H1 (cell line): ENCODE results near the gene GALNT18. TPM values are rescaled to one million over a fixed set of nuclear protein-coding genes. Genes with fewer than 3 reads are reported as not detected.

Experiments used
- CTCF ChIA-PET: fragments of 300-600 bp; sonication (Branson Sonifier 250); formaldehyde crosslinking; loops from one replicate; lab custom pipeline; 2021; ENCODE audit not compliant: partially characterized antibody; lab: Charles Lee
- POLR2A ChIA-PET: fragments of 300-600 bp; sonication (Branson Sonifier 250); formaldehyde crosslinking; loops from one replicate; lab custom pipeline; 2021; ENCODE audit warnings: inconsistent platforms; ENCODE audit not compliant: partially characterized antibody; lab: Charles Lee
- DNase-seq, 2 experiments: peaks; one replicate each; pipeline versions ENCODE4 v3.0.0 to v3.0.0-alpha.2; 2010 to 2022; ENCODE audit warnings: low spot score in 2 of 2, low read depth in 1 of 2, mixed read lengths in 1 of 2
- FAIRE-seq: peaks from 2 replicates; lab custom pipeline; 2011; peaks lifted over from hg19 to GRCh38; lab: Jason Lieb, UNC
- H2AFZ ChIP-seq: 2 replicates; pipeline ENCODE4 v1.8.1; 2012; ENCODE audit warnings: low read length, inconsistent platforms
- H2AK5ac ChIP-seq: 2 replicates; pipeline ENCODE4 v1.6.1; 2013; ENCODE audit warnings: low read depth, low read length
- H2BK120ac ChIP-seq: replicated peaks from 2 replicates; pipeline ENCODE3; 2013; ENCODE audit warnings: low read depth, low read length, inconsistent platforms
- H2BK12ac ChIP-seq: 2 replicates; pipeline ENCODE4 v1.6.1; 2013; ENCODE audit warnings: low read depth, low read length
- H2BK15ac ChIP-seq: 2 replicates; pipeline ENCODE4 v1.6.1; 2013; ENCODE audit warnings: low read length
- H2BK20ac ChIP-seq: 2 replicates; pipeline ENCODE4 v1.6.1; 2013; ENCODE audit warnings: low read length
- H2BK5ac ChIP-seq: 2 replicates; pipeline ENCODE4 v1.6.1; 2013; ENCODE audit warnings: low read depth, low read length
- H3K14ac ChIP-seq: 2 replicates; pipeline ENCODE4 v1.6.1; 2013; ENCODE audit warnings: inconsistent platforms; ENCODE audit not compliant: insufficient read length
- H3K18ac ChIP-seq: 2 replicates; pipeline ENCODE4 v1.6.1; 2013; ENCODE audit warnings: low read length; ENCODE audit errors: extremely low read depth
- H3K23ac ChIP-seq: 2 replicates; pipeline ENCODE4 v1.6.1; 2013; ENCODE audit warnings: inconsistent platforms; ENCODE audit not compliant: insufficient read length
- H3K23me2 ChIP-seq: 2 replicates; pipeline ENCODE4 v1.6.1; 2013; ENCODE audit warnings: low read depth, low read length
- H3K27ac ChIP-seq: 2 replicates; pipeline ENCODE4 v1.6.1; 2011; ENCODE audit warnings: low read depth, low read length, inconsistent platforms
- H3K27me3 ChIP-seq, 4 experiments: replicated peaks in 1 of 4; 1 replicate in 1 of 4; 2 replicates in 3 of 4; pipeline versions ENCODE4 v1.6.1 to v1.8.1; 2011 to 2013; ENCODE audit warnings: low read length in 3 of 4, mild to moderate bottlenecking in 3 of 4, inconsistent platforms in 2 of 4, mixed read lengths in 2 of 4, moderate library complexity in 1 of 4; ENCODE audit not compliant: control insufficient read depth in 3 of 4, insufficient read depth in 3 of 4; ENCODE audit errors: extremely low read depth in 1 of 4
- H3K36me3 ChIP-seq, 4 experiments: 2 replicates each; pipeline versions ENCODE4 v1.6.1 to v1.8.1; 2011 to 2013; ENCODE audit warnings: mild to moderate bottlenecking in 4 of 4, low read length in 3 of 4, moderate library complexity in 2 of 4, control low read depth in 1 of 4, inconsistent platforms in 1 of 4; ENCODE audit not compliant: insufficient read depth in 4 of 4, control insufficient read depth in 2 of 4
- H3K4ac ChIP-seq: replicated peaks from 2 replicates; pipeline ENCODE3; 2013; ENCODE audit warnings: low read length, low read depth, mixed read lengths, inconsistent platforms; ENCODE audit not compliant: insufficient read length
- H3K4me1 ChIP-seq, 4 experiments: replicated peaks in 1 of 4; 1 replicate in 1 of 4; 2 replicates in 3 of 4; pipeline versions ENCODE4 v1.6.1 to v1.8.1; 2011 to 2013; ENCODE audit warnings: low read length in 3 of 4, inconsistent platforms in 2 of 4, mixed read lengths in 1 of 4; ENCODE audit not compliant: insufficient read depth in 4 of 4, control insufficient read depth in 3 of 4
- H3K4me2 ChIP-seq, 2 experiments: 2 replicates each; pipeline versions ENCODE4 v1.6.1 to v1.8.1; 2011 to 2013; ENCODE audit warnings: low read depth in 2 of 2, low read length in 2 of 2, control low read depth in 1 of 2, inconsistent platforms in 1 of 2, mild to moderate bottlenecking in 1 of 2; ENCODE audit not compliant: insufficient read depth in 1 of 2
- H3K4me3 ChIP-seq, 4 experiments: fragments of 200-600, 300-600 bp in 1 of 4; sonication (generic), shearing (Covaris generic), sonication (Bioruptor Twin) in 1 of 4; 2 replicates each; pipeline versions ENCODE4 v1.5.1 to v1.8.1; 2011 to 2016; ENCODE audit warnings: low read length in 4 of 4, low read depth in 3 of 4, control low read depth in 2 of 4, inconsistent platforms in 2 of 4, mild to moderate bottlenecking in 2 of 4, mixed read lengths in 1 of 4, moderate library complexity in 1 of 4; ENCODE audit not compliant: insufficient read depth in 2 of 4; ENCODE audit errors: extremely low read depth in 1 of 4
- H3K56ac ChIP-seq: replicated peaks from 2 replicates; pipeline ENCODE3; 2013; ENCODE audit warnings: low read depth, mild to moderate bottlenecking, mixed read lengths, low read length, inconsistent platforms; ENCODE audit not compliant: insufficient read length
- H3K79me1 ChIP-seq: 2 replicates; pipeline ENCODE4 v1.6.1; 2013; ENCODE audit warnings: low read depth, low read length, control low read depth
- H3K79me2 ChIP-seq, 2 experiments: 2 replicates each; pipeline versions ENCODE4 v1.6.1 to v1.8.1; 2012 to 2013; ENCODE audit warnings: low read length in 2 of 2, mild to moderate bottlenecking in 2 of 2, inconsistent platforms in 1 of 2; ENCODE audit not compliant: insufficient read depth in 2 of 2, control insufficient read depth in 1 of 2
- H3K9ac ChIP-seq, 4 experiments: replicated peaks in 1 of 4; 1 replicate in 1 of 4; 2 replicates in 3 of 4; pipeline versions ENCODE4 v1.6.1 to v1.8.1; 2011 to 2013; ENCODE audit warnings: low read depth in 3 of 4, low read length in 3 of 4, control low read depth in 2 of 4, mild to moderate bottlenecking in 2 of 4, moderate library complexity in 2 of 4, inconsistent platforms in 1 of 4; ENCODE audit errors: extremely low read depth in 1 of 4
- H3K9me3 ChIP-seq, 2 experiments: 2 replicates each; pipeline versions ENCODE4 v1.6.1 to v1.8.1; 2012 to 2013; ENCODE audit warnings: mild to moderate bottlenecking in 2 of 2, moderate library complexity in 2 of 2, control low read depth in 1 of 2, inconsistent platforms in 1 of 2, low read depth in 1 of 2, low read length in 1 of 2, mixed read lengths in 1 of 2; ENCODE audit not compliant: insufficient read depth in 2 of 2
- H4K20me1 ChIP-seq, 2 experiments: replicated peaks in 1 of 2; 2 replicates each; pipeline versions ENCODE3 to v1.8.1; 2011 to 2013; ENCODE audit warnings: inconsistent platforms in 2 of 2, low read length in 2 of 2, mild to moderate bottlenecking in 1 of 2; ENCODE audit not compliant: insufficient read depth in 2 of 2, control insufficient read depth in 1 of 2
- H4K5ac ChIP-seq: 2 replicates; pipeline ENCODE4 v1.6.1; 2013; ENCODE audit warnings: low read length, low read depth, mixed read lengths, inconsistent platforms; ENCODE audit not compliant: insufficient read length
- H4K8ac ChIP-seq: 2 replicates; pipeline ENCODE4 v1.8.0; 2013; ENCODE audit warnings: mild to moderate bottlenecking, moderate library complexity, low read length, inconsistent platforms; ENCODE audit not compliant: insufficient read depth; ENCODE audit errors: extremely low read depth
- H4K91ac ChIP-seq: replicated peaks from 2 replicates; pipeline ENCODE3; 2013; ENCODE audit warnings: low read length, mixed read lengths, inconsistent platforms; ENCODE audit not compliant: insufficient read length
- CBX5 ChIP-seq: fragments of 300-800, 300-1000 bp; sonication (generic); IDR thresholded peaks from 2 replicates; pipeline ENCODE4 v1.7.1; 2016; ENCODE audit warnings: antibody characterized with exemption, low read length, low read depth
- CEBPB ChIP-seq: IDR thresholded peaks from 2 replicates; pipeline ENCODE4 v1.6.1; 2012; ENCODE audit warnings: low read depth, low read length
- CHD2 ChIP-seq: IDR thresholded peaks from 2 replicates; pipeline ENCODE4 v1.6.1; 2012; ENCODE audit warnings: low read length, improper control_type of control experiment
- E2F6 ChIP-seq: IDR thresholded peaks from 2 replicates; pipeline ENCODE4 v1.6.1; 2012; ENCODE audit warnings: inconsistent platforms
- EP300 ChIP-seq, 2 experiments: IDR thresholded peaks; 1 replicate in 1 of 2; 2 replicates in 1 of 2; pipeline ENCODE4 v1.6.1; 2011 to 2012; ENCODE audit warnings: low read depth in 2 of 2, low read length in 2 of 2, mild to moderate bottlenecking in 2 of 2, borderline replicate concordance in 1 of 2, inconsistent platforms in 1 of 2, moderate library complexity in 1 of 2
- KDM1A ChIP-seq: fragments of 200-600, 300-600 bp; sonication (generic); IDR thresholded peaks from 2 replicates; pipeline ENCODE4 v1.7.1; 2016; ENCODE audit warnings: mild to moderate bottlenecking, low read length, borderline replicate concordance
- NANOG ChIP-seq: IDR thresholded peaks from 2 replicates; pipeline ENCODE4 v1.6.1; 2011; ENCODE audit warnings: low read length, low read depth, mild to moderate bottlenecking, inconsistent platforms; ENCODE audit not compliant: insufficient read depth, poor library complexity, severe bottlenecking
- POLR2AphosphoS5 ChIP-seq: IDR thresholded peaks from 2 replicates; pipeline ENCODE4 v1.6.1; 2011; ENCODE audit warnings: low read depth, low read length
- SIRT6 ChIP-seq: IDR thresholded peaks from one replicate; pipeline ENCODE4 v1.7.1; 2012; ENCODE audit warnings: low read length, inconsistent platforms
- TCF12 ChIP-seq: IDR thresholded peaks from 2 replicates; pipeline ENCODE4 v1.6.1; 2011; ENCODE audit warnings: low read depth, mild to moderate bottlenecking, low read length
- ZNF274 ChIP-seq: IDR thresholded peaks from 2 replicates; pipeline ENCODE4 v1.7.0; 2012; ENCODE audit warnings: low read length, borderline replicate concordance; ENCODE audit errors: extremely low read depth
- WGBS, 2 experiments: shearing (Covaris generic) in 1 of 2; methylation state at CpG; one replicate each; pipeline versions ENCODE4 v1.1.6 to v1.1.7; 2013 to 2015; ENCODE audit warnings: low lambda C conversion rate in 2 of 2, mixed read lengths in 2 of 2, inconsistent platforms in 1 of 2, low coverage in 1 of 2, missing lambda C conversion rate in 1 of 2; ENCODE audit not compliant: insufficient replicate concordance in 2 of 2, insufficient coverage in 1 of 2, insufficient read length in 1 of 2; ENCODE audit errors: extremely low coverage in 1 of 2, missing lambda C conversion rate in 1 of 2; 5-methylcytosine and 5-hydroxymethylcytosine counted together
- polyA plus RNA-seq, 7 experiments: library from polyadenylated mRNA; depleted of rRNA in 3 of 7; stranded (reverse) in 5 of 7; unstranded in 2 of 7; fragments of >200 nt in 5 of 7; fragments of 200-250 nt in 2 of 7; gene quantifications; 1 replicate in 5 of 7; 2 replicates in 1 of 7; 4 replicates in 1 of 7; pipeline versions ENCODE4 v1.2.1 to v1.2.3, GENCODE V29; 2011 to 2013; ENCODE audit warnings: missing spikeins in 2 of 7, mixed read lengths in 2 of 7
- total RNA-seq: library from RNA; stranded (reverse); fragmentation: NEBNext Ultra II Directional; extraction: Animal tissue kit (Norgen Biotek cat#: 25700); gene quantifications from 2 replicates; pipeline ENCODE4 v1.2.1, GENCODE V29; 2021

Gene GALNT18
- total and polyA plus RNA-seq, 2 of the 8 experiments (the other 6 are each of a cell fraction or from before 2014, with no cell fraction given): 6.0 to 9.4 TPM

- no peak overlapping the region for H4K5ac ChIP-seq
- H3K27ac ChIP-seq: no peak overlapping the region
- H2AK5ac ChIP-seq: no peak overlapping the region
- no peak for TF ChIP-seq ZNF274
- TF ChIP-seq POLR2AphosphoS5: no peak
- no peak for TF ChIP-seq CHD2
- no peak for TF ChIP-seq EP300 (IDR thresholded peaks at IDR 0.05; ENCODE audit: borderline replicate concordance in 1 of 2, low read depth in 2 of 2, low read length in 2 of 2)
- no peak for TF ChIP-seq CBX5
- TF ChIP-seq E2F6: no peak
- no peak for TF ChIP-seq SIRT6
- TF ChIP-seq NANOG: no peak
- no peak for TF ChIP-seq KDM1A
- no peak for TF ChIP-seq CEBPB
- TF ChIP-seq TCF12: no peak
- H2AFZ ChIP-seq: no peak overlapping the region
- no peak overlapping the region for H3K4me2 ChIP-seq
- DNase-seq: no peak
- H3K9ac ChIP-seq: no peak overlapping the region
- WGBS, 2 experiments: 93% methylated on average over 8 of the region's 8 CpGs; no CpG with 5 or more reads in 1 of the 2 experiments
- no peak overlapping the region for H3K23ac ChIP-seq
- H2BK15ac ChIP-seq: no peak overlapping the region
- no peak overlapping the region for H2BK12ac ChIP-seq
- no peak overlapping the region for H2BK20ac ChIP-seq
- H2BK5ac ChIP-seq: no peak overlapping the region
- no peaks in the 10 kb centered on the region for H3K9me3 ChIP-seq
- H3K27me3 ChIP-seq: no peaks in the 10 kb centered on the region
- no peak overlapping the region for H3K18ac ChIP-seq
- H3K14ac ChIP-seq: no peak overlapping the region
- no peaks in the 10 kb centered on the region for H3K23me2 ChIP-seq
- H3K4me1 ChIP-seq: peaks cover 0 to 4% (median 1%) of the 10 kb centered on the region in 4 experiments; a peak in 2 of 7 replicates
- no peak overlapping the region for H3K4ac ChIP-seq
- no peak overlapping the region for H3K56ac ChIP-seq
- H4K8ac ChIP-seq: no peak overlapping the region
- H3K4me3 ChIP-seq: no peak overlapping the region
- no peak overlapping the region for H4K91ac ChIP-seq
- H3K79me2 ChIP-seq: no peaks in the 10 kb centered on the region
- ChIA-PET CTCF (interaction anchor here (0.6 to 3.7 kb wide), 5 partner anchors 11 to 808 kb away, joined by 3 to 15 read pairs (median 3); no protein-coding TSS in a partner anchor), POLR2A (interaction anchor here (1.0 kb wide), 1 partner anchor 9 kb away, joined by 4 read pairs; no protein-coding TSS in a partner anchor)
- H3K79me1 ChIP-seq: no peaks in the 10 kb centered on the region
- H3K36me3 ChIP-seq: no peaks in the 10 kb centered on the region
- no peak overlapping the region for H2BK120ac ChIP-seq
- H4K20me1 ChIP-seq: no peaks in the 10 kb centered on the region
- FAIRE-seq: no peak
Observed at GRCh38 chr11:11411401-11411985, 210.3 kb downstream of the GALNT18 start.
